Activated CD8-positive, alpha-beta memory T cell treated with anti-CD3 and anti-CD28 coated beads, Interleukin-2, amount 50 U/mL, for 1 hour (primary cell): ENCODE data around the gene RND3.

Experiments
- DNase-seq: peaks from one replicate; pipeline ENCODE4 v3.0.0-alpha.2; 2020; ENCODE audit errors: extremely low read depth

RND3 gene

GRCh38 chr2:150441226-150441625, 46.2 kb downstream of the RND3 start:
- DNase-seq = no peak

- no peak for DNase-seq
These were observed 48.8 kb downstream of the RND3 start for GRCh38 chr2:150438654-150439053.

- DNase-seq = no peak
These were observed 49.4 kb downstream of the RND3 start for GRCh38 chr2:150438041-150438440.

GRCh38 chr2:150432312-150432625, 55.2 kb downstream of the RND3 start:
- no peak for DNase-seq

GRCh38 chr2:150431561-150432311, 55.7 kb downstream of the RND3 start:
- DNase-seq = no peak

- no peak for DNase-seq
These were observed 58.0 kb downstream of the RND3 start for GRCh38 chr2:150429384-150429961.

- no peak for DNase-seq
These were observed 58.8 kb downstream of the RND3 start for GRCh38 chr2:150428641-150429040.

- DNase-seq = no peak
These were observed 60.2 kb downstream of the RND3 start for GRCh38 chr2:150427298-150427697.

- DNase-seq = no peak
These were observed 60.7 kb downstream of the RND3 start for GRCh38 chr2:150426724-150427123.

GRCh38 chr2:150426315-150426714, 61.2 kb downstream of the RND3 start:
- DNase-seq = no peak

- no peak for DNase-seq
These were observed 62.1 kb downstream of the RND3 start for GRCh38 chr2:150425121-150425955.

- DNase-seq = no peak
These were observed 63.1 kb downstream of the RND3 start for GRCh38 chr2:150424406-150424805.

- no peak for DNase-seq
These were observed 66.3 kb downstream of the RND3 start for GRCh38 chr2:150421126-150421651.

GRCh38 chr2:150418916-150419315, 68.6 kb downstream of the RND3 start:
- no peak for DNase-seq
